Measurements from ENCODE around the gene ACRBP.
A peak's percentile ranks its signal among the peaks of the same experiment; 100 is the strongest.

Gene ACRBP

GRCh38 chr12:6615802-6616201 is 31.4 kb downstream of the ACRBP start:
- CTCF ChIA-PET: interaction anchor here (0.6 to 1.6 kb wide), 4 partner anchors 17 to 219 kb away, joined by 4 to 6 read pairs (median 4); no protein-coding TSS in a partner anchor
- peaks cover 10% of the 10 kb centered on the region for H3K36me3 Mint-ChIP-seq
- no peak overlapping the region for H3K4me3 Mint-ChIP-seq
- no peak for DNase-seq
- no peaks in the 10 kb centered on the region for H3K27me3 Mint-ChIP-seq
- peaks cover 43% of the 10 kb centered on the region for H3K4me1 Mint-ChIP-seq
- H3K9me3 Mint-ChIP-seq: no peaks in the 10 kb centered on the region
- H3K27ac Mint-ChIP-seq: peak overlapping the region; percentile 21

- Mint-ChIP-seq H3K4me1 (peaks cover 45% of the 10 kb centered on the region), H3K27me3 (no peaks in the 10 kb centered on the region), H3K27ac (peak overlapping the region; percentile 59), H3K9me3 (no peaks in the 10 kb centered on the region), H3K4me3 (no peak overlapping the region), H3K36me3 (peaks cover 7% of the 10 kb centered on the region)
- no peak for DNase-seq
- CTCF ChIA-PET: interaction anchor here (1.3 to 1.6 kb wide), 3 partner anchors 32 to 220 kb away, joined by 3 to 5 read pairs (median 4); partner anchors contain the start of gene ACRBP
Measured at GRCh38 chr12:6614513-6615172, 32.6 kb downstream of the ACRBP start.

- no peak overlapping the region for H3K4me3 Mint-ChIP-seq
- peak overlapping the region; percentile 77 for H3K27ac Mint-ChIP-seq
- DNase-seq: no peak
- H3K4me1 Mint-ChIP-seq: peaks cover 45% of the 10 kb centered on the region
- no peaks in the 10 kb centered on the region for H3K27me3 Mint-ChIP-seq
- H3K9me3 Mint-ChIP-seq: no peaks in the 10 kb centered on the region
- CTCF ChIA-PET: interaction anchor here (1.1 to 1.3 kb wide), 2 partner anchors 33 to 161 kb away, joined by 3 read pairs; partner anchors contain the start of gene ACRBP
- peaks cover 3% of the 10 kb centered on the region for H3K36me3 Mint-ChIP-seq
Measured at GRCh38 chr12:6613776-6614512, 33.3 kb downstream of the ACRBP start.

GRCh38 chr12:6613015-6613775 is 34.0 kb downstream of the ACRBP start:
- Mint-ChIP-seq H3K36me3 (no peaks in the 10 kb centered on the region), H3K27me3 (no peaks in the 10 kb centered on the region), H3K4me3 (peak overlapping the region; percentile 56), H3K27ac (peak overlapping the region; percentile 91), H3K9me3 (no peaks in the 10 kb centered on the region), H3K4me1 (peaks cover 45% of the 10 kb centered on the region)
- CTCF ChIA-PET: interaction anchor here (0.7 to 1.4 kb wide), 6 partner anchors 34 to 256 kb away, joined by 3 to 4 read pairs (median 3); partner anchors contain the start of genes ACRBP and MLF2
- DNase-seq: peak; percentile 74

GRCh38 chr12:6612652-6613014 is 34.6 kb downstream of the ACRBP start:
- no peak for DNase-seq
- no peaks in the 10 kb centered on the region for H3K9me3 Mint-ChIP-seq
- no peaks in the 10 kb centered on the region for H3K27me3 Mint-ChIP-seq
- H3K27ac Mint-ChIP-seq: peak overlapping the region; percentile 91
- CTCF ChIA-PET: interaction anchor here (0.7 to 1.4 kb wide), 4 partner anchors 49 to 257 kb away, joined by 3 to 4 read pairs (median 3); partner anchors contain the start of gene MLF2
- H3K4me1 Mint-ChIP-seq: peaks cover 42% of the 10 kb centered on the region
- no peaks in the 10 kb centered on the region for H3K36me3 Mint-ChIP-seq
- H3K4me3 Mint-ChIP-seq: peak overlapping the region; percentile 56

GRCh38 chr12:6612247-6612646 is 35.0 kb downstream of the ACRBP start:
- Mint-ChIP-seq H3K36me3 (no peaks in the 10 kb centered on the region), H3K27me3 (no peaks in the 10 kb centered on the region), H3K9me3 (no peaks in the 10 kb centered on the region), H3K4me1 (peaks cover 42% of the 10 kb centered on the region), H3K4me3 (peak overlapping the region; percentile 56), H3K27ac (peak overlapping the region; percentile 91)
- CTCF ChIA-PET: interaction anchor here (0.7 to 1.4 kb wide), 3 partner anchors 49 to 257 kb away, joined by 3 to 4 read pairs (median 3); partner anchors contain the start of gene MLF2
- DNase-seq: peak; percentile 71

- no peaks in the 10 kb centered on the region for H3K27me3 Mint-ChIP-seq
- DNase-seq: peak; percentile 47
- no peaks in the 10 kb centered on the region for H3K9me3 Mint-ChIP-seq
- peaks cover 54% of the 10 kb centered on the region for H3K4me1 Mint-ChIP-seq
- H3K27ac Mint-ChIP-seq: no peak overlapping the region
- H3K4me3 Mint-ChIP-seq: no peak overlapping the region
- H3K36me3 Mint-ChIP-seq: peaks cover 22% of the 10 kb centered on the region
- CTCF ChIA-PET: interaction anchor here (1.0 to 1.4 kb wide), 2 partner anchors 22 to 264 kb away, joined by 3 read pairs; partner anchors contain the start of gene SPSB2
Measured at GRCh38 chr12:6608592-6609281, 38.5 kb downstream of the ACRBP start.

GRCh38 chr12:6607751-6608591 is 39.3 kb downstream of the ACRBP start:
- peak; percentile 76 for DNase-seq
- H3K4me1 Mint-ChIP-seq: peaks cover 55% of the 10 kb centered on the region
- CTCF ChIA-PET: interaction anchor here (0.7 to 1.4 kb wide), 3 partner anchors 13 to 265 kb away, joined by 3 read pairs; partner anchors contain the start of gene SPSB2
- peaks cover 30% of the 10 kb centered on the region for H3K36me3 Mint-ChIP-seq
- no peaks in the 10 kb centered on the region for H3K27me3 Mint-ChIP-seq
- H3K27ac Mint-ChIP-seq: no peak overlapping the region
- no peak overlapping the region for H3K4me3 Mint-ChIP-seq
- no peaks in the 10 kb centered on the region for H3K9me3 Mint-ChIP-seq

GRCh38 chr12:6606331-6607131 is 40.7 kb downstream of the ACRBP start:
- Mint-ChIP-seq H3K4me1 (peaks cover 55% of the 10 kb centered on the region), H3K36me3 (peaks cover 44% of the 10 kb centered on the region), H3K27ac (peak overlapping the region; percentile 81), H3K9me3 (no peaks in the 10 kb centered on the region), H3K27me3 (no peaks in the 10 kb centered on the region), H3K4me3 (no peak overlapping the region)
- DNase-seq: peak; percentile 72
- CTCF ChIA-PET: interaction anchor here (1.0 to 1.4 kb wide), 2 partner anchors 36 to 78 kb away, joined by 4 to 5 read pairs; no protein-coding TSS in a partner anchor

- CTCF ChIA-PET: interaction anchor here (0.9 to 1.4 kb wide), 7 partner anchors 9 to 140 kb away, joined by 3 to 5 read pairs (median 3); no protein-coding TSS in a partner anchor
- Mint-ChIP-seq H3K9me3 (no peaks in the 10 kb centered on the region), H3K36me3 (peaks cover 53% of the 10 kb centered on the region), H3K4me3 (no peak overlapping the region), H3K27ac (peak overlapping the region; percentile 81), H3K27me3 (no peaks in the 10 kb centered on the region), H3K4me1 (peaks cover 51% of the 10 kb centered on the region)
- DNase-seq: peak; percentile 46
Measured at GRCh38 chr12:6605421-6606330, 41.6 kb downstream of the ACRBP start.

- no peak for DNase-seq
- peak overlapping the region; percentile 81 for H3K27ac Mint-ChIP-seq
- no peaks in the 10 kb centered on the region for H3K9me3 Mint-ChIP-seq
- no peaks in the 10 kb centered on the region for H3K27me3 Mint-ChIP-seq
- CTCF ChIA-PET: interaction anchor here (1.0 to 1.6 kb wide), 5 partner anchors 8 to 91 kb away, joined by 3 to 7 read pairs (median 3); no protein-coding TSS in a partner anchor
- peaks cover 65% of the 10 kb centered on the region for H3K36me3 Mint-ChIP-seq
- H3K4me1 Mint-ChIP-seq: peaks cover 48% of the 10 kb centered on the region
- H3K4me3 Mint-ChIP-seq: no peak overlapping the region
Measured at GRCh38 chr12:6604259-6605029, 42.8 kb downstream of the ACRBP start.
